Activated naive CD4-positive, alpha-beta T cell treated with anti-CD3 and anti-CD28 coated beads, Interleukin-2, amount 10 ng/mL, durations not matched to agents 7 days and 5 days (primary cell): ENCODE results near the gene CRTC3.
"Not testable (repeated sequence)": the region's sequence is repeated elsewhere in the genome, so short reads cannot be mapped to it uniquely, and the experiment has no call there.

ENCODE experiments used
- CTCF ChIA-PET: fragments of 350-600 bp; sonication (Branson Sonifier 250); formaldehyde crosslinking; loops from one replicate; lab custom pipeline; 2021; ENCODE audit warnings: antibody characterized with exemption; lab: Charles Lee
- DNase-seq: peaks from one replicate; pipeline ENCODE4 v3.0.0-alpha.2; 2020
- H3K27ac Mint-ChIP-seq: one replicate; pipeline ENCODE4 v1.8.0; 2021; ENCODE audit warnings: mild to moderate bottlenecking, moderate library complexity, mixed read lengths
- H3K27me3 Mint-ChIP-seq: one replicate; pipeline ENCODE4 v1.8.0; 2021; ENCODE audit warnings: mild to moderate bottlenecking, mixed read lengths
- H3K36me3 Mint-ChIP-seq: one replicate; pipeline ENCODE4 v1.8.0; 2021; ENCODE audit warnings: mixed read lengths
- H3K4me1 Mint-ChIP-seq: one replicate; pipeline ENCODE4 v1.8.0; 2021; ENCODE audit warnings: mixed read lengths
- H3K4me3 Mint-ChIP-seq: one replicate; pipeline ENCODE4 v1.8.0; 2021; ENCODE audit warnings: mild to moderate bottlenecking, moderate library complexity, mixed read lengths
- H3K9me3 Mint-ChIP-seq: one replicate; pipeline ENCODE4 v1.8.0; 2021; ENCODE audit warnings: mixed read lengths

Gene CRTC3

DNA sequence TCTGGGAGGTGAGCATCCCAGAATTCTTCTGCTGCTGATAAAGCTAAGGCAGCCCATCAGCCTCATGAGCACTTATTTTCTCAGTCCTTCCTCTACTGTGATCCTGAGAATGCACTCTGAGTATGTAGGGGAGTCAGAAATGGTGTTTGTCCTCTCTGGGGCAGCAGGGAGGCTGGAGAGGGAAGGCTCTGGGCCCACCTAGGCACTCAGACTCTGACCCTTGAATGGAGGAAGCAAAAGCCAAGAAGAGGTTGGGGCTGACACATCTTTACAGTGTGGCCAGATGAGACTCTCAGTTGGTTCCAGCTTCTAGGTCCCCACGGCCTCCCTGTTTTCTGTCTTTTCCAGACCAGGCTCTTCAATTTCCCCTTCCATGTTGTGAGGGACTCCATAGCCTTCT, 151.3 kb downstream of the CRTC3 start:
- CTCF ChIA-PET, result no interaction called here
- Mint-ChIP-seq H3K36me3 (peaks cover 10% of the 10 kb centered on the region), H3K4me3 (no peak overlapping the region), H3K4me1 (peaks cover 58% of the 10 kb centered on the region), H3K27me3 (peaks cover 15% of the 10 kb centered on the region), H3K27ac (no peak overlapping the region), H3K9me3 (peaks cover 2% of the 10 kb centered on the region)
- no peak for DNase-seq

DNA sequence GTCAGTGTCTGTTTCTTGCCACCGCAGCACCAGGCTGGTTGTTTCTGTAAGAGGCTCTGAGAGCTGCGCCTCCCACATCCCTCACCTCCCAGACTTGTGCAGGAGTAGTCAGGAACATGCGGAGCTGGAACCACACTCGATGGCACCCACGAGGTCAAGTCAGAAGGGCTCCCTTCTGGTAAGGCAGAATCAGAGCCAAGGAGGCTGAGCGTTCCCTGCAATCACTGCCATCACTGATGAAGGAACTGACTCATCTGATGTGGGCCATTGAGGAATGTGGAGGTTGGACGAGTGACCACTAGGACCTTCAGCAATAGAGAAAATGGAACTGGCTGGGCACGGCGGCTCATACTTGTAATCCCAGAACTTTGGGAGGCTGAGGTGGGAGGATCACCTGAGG, 151.8 kb downstream of the CRTC3 start:
- DNase-seq, result no peak
- Mint-ChIP-seq H3K27ac (no peak overlapping the region), H3K27me3 (peaks cover 15% of the 10 kb centered on the region), H3K4me3 (no peak overlapping the region), H3K9me3 (peaks cover 2% of the 10 kb centered on the region), H3K4me1 (peaks cover 62% of the 10 kb centered on the region), H3K36me3 (peaks cover 10% of the 10 kb centered on the region)
- CTCF ChIA-PET, result interaction anchor here (1.4 kb wide), 1 partner anchor 11 kb away, joined by 6 read pairs; no protein-coding TSS in a partner anchor

GRCh38 chr15:90683371-90683770, 153.6 kb downstream of the CRTC3 start:
- CTCF ChIA-PET, result no interaction called here
- DNase-seq, result no peak
- Mint-ChIP-seq H3K27me3 (peaks cover 15% of the 10 kb centered on the region), H3K4me1 (peaks cover 66% of the 10 kb centered on the region), H3K4me3 (no peak overlapping the region), H3K27ac (no peak overlapping the region), H3K9me3 (no peaks in the 10 kb centered on the region), H3K36me3 (peaks cover 9% of the 10 kb centered on the region)

- no peaks in the 10 kb centered on the region for H3K9me3 Mint-ChIP-seq
- H3K36me3 Mint-ChIP-seq, result peaks cover 10% of the 10 kb centered on the region
- H3K27ac Mint-ChIP-seq, result peak overlapping the region; percentile 11
- H3K4me3 Mint-ChIP-seq, result no peak overlapping the region
- peaks cover 15% of the 10 kb centered on the region for H3K27me3 Mint-ChIP-seq
- H3K4me1 Mint-ChIP-seq, result peaks cover 65% of the 10 kb centered on the region
- CTCF ChIA-PET, result interaction anchor here (1.4 kb wide), 1 partner anchor 36 kb away, joined by 3 read pairs; no protein-coding TSS in a partner anchor
- no peak for DNase-seq
These were observed 154.2 kb downstream of the CRTC3 start for GRCh38 chr15:90683876-90684275.

DNA sequence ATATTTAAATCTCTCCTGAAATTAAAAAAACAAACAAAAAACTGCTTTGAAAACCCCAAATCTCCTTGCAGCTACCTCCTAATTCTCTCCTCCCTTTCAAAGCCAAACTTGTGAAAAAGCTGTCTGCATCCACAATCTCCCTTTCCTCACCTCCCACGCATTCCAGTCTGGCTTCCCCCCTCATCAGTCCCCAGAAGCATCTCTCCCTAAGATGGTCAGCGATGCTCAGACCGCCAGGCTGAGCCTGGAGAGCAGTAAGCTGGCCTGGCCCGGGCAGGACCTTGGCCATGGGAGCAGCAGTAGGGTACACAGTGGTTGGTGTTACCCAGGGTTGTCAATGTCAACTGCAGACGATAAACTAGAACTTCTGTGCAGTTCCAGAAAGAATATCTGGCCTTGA, 154.6 kb downstream of the CRTC3 start:
- Mint-ChIP-seq H3K9me3 (no peaks in the 10 kb centered on the region), H3K27me3 (peaks cover 15% of the 10 kb centered on the region), H3K4me3 (no peak overlapping the region), H3K36me3 (peaks cover 12% of the 10 kb centered on the region), H3K27ac (peak overlapping the region; percentile 81), H3K4me1 (peaks cover 61% of the 10 kb centered on the region)
- CTCF ChIA-PET, result interaction anchor here (1.4 kb wide), 1 partner anchor 36 kb away, joined by 3 read pairs; no protein-coding TSS in a partner anchor
- DNase-seq, result no peak

DNA sequence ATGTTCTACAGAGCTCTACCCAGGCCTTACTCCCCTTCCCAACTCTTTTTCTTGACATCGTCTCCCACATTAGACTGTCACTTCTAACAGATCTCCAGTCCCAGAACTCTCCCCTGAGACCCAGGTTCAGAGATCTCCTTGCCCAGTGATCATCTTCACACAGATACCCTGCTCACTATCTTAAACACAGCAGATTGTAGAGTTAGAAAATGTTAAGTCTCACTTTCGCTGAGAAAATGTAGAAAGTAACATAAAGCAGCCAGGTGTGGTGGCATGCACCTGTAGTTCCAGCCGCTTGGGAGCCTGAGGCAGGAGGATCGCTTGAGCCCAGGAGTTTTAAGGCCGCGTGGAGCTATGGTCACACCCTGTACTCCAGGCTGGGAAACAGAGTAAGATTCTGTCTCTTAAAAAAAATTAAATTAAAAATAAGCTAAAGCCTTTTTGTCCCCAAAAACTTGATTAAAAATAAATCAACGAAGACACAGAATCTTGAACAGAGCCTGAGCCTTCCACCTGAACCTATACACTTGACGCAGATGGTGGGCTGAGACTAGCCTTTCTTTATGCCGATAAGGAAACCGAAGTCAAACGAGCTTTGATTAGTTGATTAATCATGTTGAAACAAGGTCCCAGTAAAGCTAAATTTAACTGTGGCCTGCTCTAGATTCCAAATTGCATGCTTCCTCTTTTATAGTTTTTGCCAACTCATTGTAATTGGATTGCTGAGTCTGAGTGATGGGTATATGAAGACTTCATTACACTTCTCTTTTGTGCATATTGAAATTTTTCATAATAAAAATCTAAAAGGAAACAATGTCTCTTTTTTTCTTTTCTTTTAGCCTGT, 156.1 kb downstream of the CRTC3 start:
- peaks cover 14% of the 10 kb centered on the region for H3K36me3 Mint-ChIP-seq
- peaks cover 4% of the 10 kb centered on the region for H3K9me3 Mint-ChIP-seq
- peaks cover 53% of the 10 kb centered on the region for H3K4me1 Mint-ChIP-seq
- H3K27me3 Mint-ChIP-seq, result peaks cover 15% of the 10 kb centered on the region
- DNase-seq, result no peak
- H3K4me3 Mint-ChIP-seq, result peak overlapping the region; percentile 4
- H3K27ac Mint-ChIP-seq, result peak overlapping the region; percentile 97
- CTCF ChIA-PET, result interaction anchor here (0.9 to 1.6 kb wide), 4 partner anchors 25 to 246 kb away, joined by 3 to 12 read pairs (median 3); partner anchors contain the start of gene HDDC3

DNA sequence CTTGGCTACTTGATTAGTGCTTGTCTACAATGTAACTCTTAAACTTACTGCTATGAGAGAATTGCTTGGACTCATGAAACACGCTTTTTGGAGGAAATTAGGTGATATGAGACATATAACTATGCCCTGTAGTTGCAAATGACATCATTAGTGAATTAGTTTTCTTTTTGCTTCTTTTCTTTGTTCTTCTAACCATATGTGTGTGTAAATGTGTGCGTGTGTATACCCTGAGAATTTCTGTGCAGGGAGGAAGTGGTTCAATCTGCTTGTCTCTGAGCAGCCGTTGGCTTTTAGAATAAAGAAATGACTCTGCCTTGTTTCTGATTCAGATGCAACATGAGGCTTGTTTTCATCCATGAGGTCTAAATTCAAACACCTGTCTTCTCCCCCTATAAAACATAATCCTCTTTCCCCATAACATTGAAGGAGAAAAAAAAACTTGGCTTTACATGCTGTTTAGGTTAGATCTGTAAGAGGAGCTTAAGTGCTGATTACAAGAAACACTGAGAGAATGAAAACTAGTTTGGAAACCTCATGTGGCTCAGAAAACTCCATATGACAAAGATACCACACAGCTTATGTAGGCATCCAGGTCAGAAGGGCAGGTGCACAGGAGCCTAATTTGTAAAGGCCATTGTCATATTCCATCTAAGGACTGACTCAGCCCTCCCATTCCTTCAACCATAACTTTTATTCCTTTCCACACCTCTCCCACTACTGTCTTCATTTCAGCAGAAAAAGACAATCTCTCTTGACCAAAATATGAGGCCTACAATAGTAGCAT, 156.9 kb downstream of the CRTC3 start:
- H3K9me3 Mint-ChIP-seq, result peaks cover 4% of the 10 kb centered on the region
- H3K36me3 Mint-ChIP-seq, result peaks cover 14% of the 10 kb centered on the region
- H3K4me3 Mint-ChIP-seq, result peak overlapping the region; percentile 4
- H3K27me3 Mint-ChIP-seq, result peaks cover 8% of the 10 kb centered on the region
- H3K27ac Mint-ChIP-seq, result peak overlapping the region; percentile 97
- peaks cover 61% of the 10 kb centered on the region for H3K4me1 Mint-ChIP-seq
- peak; percentile 60 for DNase-seq
- CTCF ChIA-PET, result interaction anchor here (0.9 to 1.6 kb wide), 3 partner anchors 26 to 38 kb away, joined by 3 to 12 read pairs (median 3); no protein-coding TSS in a partner anchor

GRCh38 chr15:90689326-90689961, 159.7 kb downstream of the CRTC3 start:
- Mint-ChIP-seq H3K27ac (peak overlapping the region; percentile 76), H3K36me3 (peaks cover 11% of the 10 kb centered on the region), H3K4me1 (peaks cover 78% of the 10 kb centered on the region)
- DNase-seq, H3K9me3 Mint-ChIP-seq, H3K27me3 Mint-ChIP-seq, H3K4me3 Mint-ChIP-seq: not testable (repeated sequence)
- CTCF ChIA-PET, result interaction anchor here (0.7 to 1.5 kb wide), 2 partner anchors 41 to 132 kb away, joined by 3 to 8 read pairs; no protein-coding TSS in a partner anchor

DNA sequence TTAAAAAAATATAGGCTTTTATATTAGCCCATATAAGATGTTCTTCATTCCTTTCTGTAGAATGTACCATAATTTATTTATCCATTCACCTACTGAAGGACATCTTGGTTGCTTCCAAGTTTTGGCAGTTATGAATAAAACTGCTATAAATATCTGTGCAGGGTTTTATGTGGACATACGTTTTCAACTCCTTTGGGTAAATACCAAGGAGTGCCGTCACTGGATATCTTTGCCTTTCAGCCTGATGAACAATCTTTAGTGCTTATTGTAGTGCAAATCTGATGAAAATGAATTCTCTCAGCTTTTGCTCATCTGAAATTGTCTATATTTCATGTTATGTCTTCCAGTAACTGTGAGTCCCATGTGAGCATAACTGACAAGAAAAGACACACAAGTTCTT, 160.9 kb downstream of the CRTC3 start:
- H3K4me1 Mint-ChIP-seq, result peaks cover 71% of the 10 kb centered on the region
- CTCF ChIA-PET, result interaction anchor here (6.3 kb wide), 1 partner anchor 41 kb away, joined by 72 read pairs; no protein-coding TSS in a partner anchor
- H3K4me3 Mint-ChIP-seq, result no peak overlapping the region
- DNase-seq, result no peak
- H3K27ac Mint-ChIP-seq, result no peak overlapping the region
- peaks cover 7% of the 10 kb centered on the region for H3K36me3 Mint-ChIP-seq
- no peaks in the 10 kb centered on the region for H3K27me3 Mint-ChIP-seq
- H3K9me3 Mint-ChIP-seq, result peaks cover 4% of the 10 kb centered on the region

GRCh38 chr15:90691369-90691768, 161.6 kb downstream of the CRTC3 start:
- peaks cover 4% of the 10 kb centered on the region for H3K9me3 Mint-ChIP-seq
- peaks cover 69% of the 10 kb centered on the region for H3K4me1 Mint-ChIP-seq
- DNase-seq, result no peak
- CTCF ChIA-PET, result interaction anchor here (1.4 to 6.3 kb wide), 5 partner anchors 9 to 194 kb away, joined by 3 to 72 read pairs (median 6); no protein-coding TSS in a partner anchor
- H3K27me3 Mint-ChIP-seq, result no peaks in the 10 kb centered on the region
- peaks cover 7% of the 10 kb centered on the region for H3K36me3 Mint-ChIP-seq
- no peak overlapping the region for H3K27ac Mint-ChIP-seq
- H3K4me3 Mint-ChIP-seq, result no peak overlapping the region

DNA sequence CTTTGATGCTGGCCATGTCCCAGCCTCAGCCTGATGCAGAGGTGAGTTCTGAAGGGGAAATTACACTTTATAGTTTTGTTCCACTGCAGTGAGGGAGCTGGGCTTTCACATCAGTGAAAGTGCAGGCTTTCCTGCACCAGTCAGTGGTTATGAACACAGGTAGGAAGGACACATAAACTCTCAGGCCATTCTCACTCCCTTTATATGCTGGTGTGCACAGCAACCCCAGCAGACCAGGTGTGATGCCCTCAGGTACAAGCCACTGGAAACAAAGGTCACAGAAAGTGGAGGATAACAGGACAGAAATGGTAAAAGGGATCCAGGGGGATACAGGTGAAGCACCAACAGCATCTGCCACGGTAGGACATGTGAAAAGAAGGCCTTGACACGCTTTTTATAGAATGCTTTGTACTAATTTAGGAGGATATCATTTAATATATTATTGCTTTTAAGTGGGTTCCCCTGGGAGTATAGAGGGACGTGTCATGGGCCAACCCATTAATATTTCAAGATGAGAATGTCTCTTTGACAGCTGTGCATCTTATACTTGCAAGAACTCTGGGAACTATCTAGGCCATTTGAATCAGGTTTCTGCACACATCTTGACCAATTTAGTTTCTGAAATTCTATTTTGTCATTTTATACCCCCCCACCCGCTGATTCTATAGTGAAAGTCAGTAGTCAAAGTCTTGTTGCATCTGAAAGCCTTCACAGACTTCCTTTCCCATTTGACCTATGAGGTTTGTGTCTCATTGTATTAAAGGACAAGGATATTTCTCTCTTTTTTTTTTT, 162.5 kb downstream of the CRTC3 start:
- Mint-ChIP-seq H3K4me1 (peaks cover 68% of the 10 kb centered on the region), H3K9me3 (peaks cover 4% of the 10 kb centered on the region), H3K36me3 (peaks cover 8% of the 10 kb centered on the region), H3K4me3 (no peak overlapping the region), H3K27ac (peak overlapping the region; percentile 3), H3K27me3 (no peaks in the 10 kb centered on the region)
- CTCF ChIA-PET, result interaction anchor here (0.7 to 6.3 kb wide), 8 partner anchors 10 to 241 kb away, joined by 3 to 72 read pairs (median 4); no protein-coding TSS in a partner anchor
- DNase-seq, result no peak
